Smooth muscle cell (in vitro differentiated cells): ENCODE data around the gene MBNL3. TPM values are rescaled to one million over a fixed set of nuclear protein-coding genes. Genes with fewer than 3 reads are reported as not detected.
"Not testable (repeated sequence)": the region's sequence is repeated elsewhere in the genome, so short reads cannot be mapped to it uniquely, and the experiment has no call there.

Experiments
- DNase-seq: peaks from one replicate; lab custom pipeline; 2025; ENCODE audit not compliant: unreplicated experiment; lab: John Stamatoyannopoulos, UW
- H2AFZ ChIP-seq: fragments of 200-600 bp; sonication (generic); 2 replicates; pipeline ENCODE4 v1.6.0; 2016; ENCODE audit warnings: antibody characterized with exemption, low read depth, mild to moderate bottlenecking
- H3F3A ChIP-seq: fragments of 200-600 bp; sonication (generic); 2 replicates; pipeline ENCODE4 v1.6.0; 2017; ENCODE audit warnings: antibody characterized with exemption, low read depth
- H3K27ac ChIP-seq: fragments of 200-600 bp; sonication (generic); 2 replicates; pipeline ENCODE4 v1.5.1; 2016; ENCODE audit warnings: low read depth, mild to moderate bottlenecking
- H3K27me3 ChIP-seq: fragments of 200-600 bp; sonication (generic); 2 replicates; pipeline ENCODE4 v1.6.1; 2016; ENCODE audit warnings: low read depth, mild to moderate bottlenecking
- H3K36me3 ChIP-seq: fragments of 200-600 bp; sonication (generic); 2 replicates; pipeline ENCODE4 v1.5.1; 2016; ENCODE audit warnings: low read depth
- H3K4me1 ChIP-seq: fragments of 200-600 bp; sonication (generic); 2 replicates; pipeline ENCODE4 v1.5.1; 2016; ENCODE audit warnings: low read depth
- H3K4me2 ChIP-seq: fragments of 200-600 bp; sonication (generic); 2 replicates; pipeline ENCODE4 v1.6.0; 2016; ENCODE audit warnings: mild to moderate bottlenecking
- H3K4me3 ChIP-seq: fragments of 200-600 bp; sonication (generic); 2 replicates; pipeline ENCODE4 v1.5.1; 2016; ENCODE audit warnings: mild to moderate bottlenecking
- H3K79me2 ChIP-seq: fragments of 200-600 bp; sonication (generic); 2 replicates; pipeline ENCODE4 v1.6.0; 2016; ENCODE audit warnings: low read depth, mild to moderate bottlenecking
- H3K9ac ChIP-seq: fragments of 200-600 bp; sonication (generic); 2 replicates; pipeline ENCODE4 v1.6.0; 2016; ENCODE audit warnings: low read depth
- H3K9me3 ChIP-seq: fragments of 200-600 bp; sonication (generic); replicated peaks from 2 replicates; pipeline ENCODE4 v1.5.1; 2016; ENCODE audit warnings: low read depth
- H4K20me1 ChIP-seq: fragments of 200-600 bp; sonication (generic); 2 replicates; pipeline ENCODE4 v1.6.0; 2016; ENCODE audit warnings: low read depth
- CTCF ChIP-seq: fragments of 200-600 bp; sonication (generic); IDR thresholded peaks from 2 replicates; pipeline ENCODE4 v1.5.1; 2017; ENCODE audit warnings: borderline replicate concordance, mild to moderate bottlenecking, antibody characterized with exemption; ENCODE audit not compliant: insufficient read depth, poor library complexity, severe bottlenecking
- WGBS: methylation state at CpG from one replicate; pipeline ENCODE4 v1.1.7; 2016; ENCODE audit warnings: low lambda C conversion rate; 5-methylcytosine and 5-hydroxymethylcytosine counted together
- polyA plus RNA-seq: library from polyadenylated mRNA; unstranded; fragments of >200 nt; fragmentation: Nextera tagmentation; extraction: Ambion mirVana; gene quantifications from 2 replicates; pipeline ENCODE4 v1.2.1, GENCODE V29; 2016
- total RNA-seq: library from RNA; depleted of rRNA; stranded (reverse); fragments of >200 nt; gene quantifications from 2 replicates; pipeline ENCODE4 v1.2.3, GENCODE V29; 2014

MBNL3 gene
- total and polyA plus RNA-seq, 2 experiments from 2014 or later = 15.7 to 49.0 TPM

- no peak overlapping the region for H3K9ac ChIP-seq
- H2AFZ ChIP-seq = no peak overlapping the region
- no peak for DNase-seq
- no peaks in the 10 kb centered on the region for H4K20me1 ChIP-seq
- no peaks in the 10 kb centered on the region for H3K79me2 ChIP-seq
- no peaks in the 10 kb centered on the region for H3K36me3 ChIP-seq
- H3K27me3 ChIP-seq = no peaks in the 10 kb centered on the region
- 15% methylated on average over 3 of the region's 3 CpGs for WGBS
- no peak overlapping the region for H3K4me3 ChIP-seq
- H3F3A ChIP-seq = no peaks in the 10 kb centered on the region
- no peak for TF ChIP-seq CTCF
- H3K27ac ChIP-seq = peak overlapping the region; percentile 90
- peak overlapping the region; percentile 37 for H3K4me2 ChIP-seq
- H3K9me3 ChIP-seq = no peaks in the 10 kb centered on the region
- no peaks in the 10 kb centered on the region for H3K4me1 ChIP-seq
These were observed 21.8 kb downstream of the MBNL3 start for GRCh38 chrX:132467026-132467425.

GRCh38 chrX:132463411-132463810 is 25.4 kb downstream of the MBNL3 start:
- no peak overlapping the region for H3K4me3 ChIP-seq
- no peak overlapping the region for H3K27ac ChIP-seq
- H3F3A ChIP-seq = no peaks in the 10 kb centered on the region
- H3K36me3 ChIP-seq = no peaks in the 10 kb centered on the region
- H2AFZ ChIP-seq = no peak overlapping the region
- no peak overlapping the region for H3K4me2 ChIP-seq
- WGBS = 58% methylated on average over 8 of the region's 8 CpGs
- no peaks in the 10 kb centered on the region for H3K27me3 ChIP-seq
- no peaks in the 10 kb centered on the region for H3K9me3 ChIP-seq
- TF ChIP-seq CTCF = peak; percentile 40
- no peaks in the 10 kb centered on the region for H3K4me1 ChIP-seq
- no peak for DNase-seq
- no peak overlapping the region for H3K9ac ChIP-seq
- H4K20me1 ChIP-seq = no peaks in the 10 kb centered on the region
- H3K79me2 ChIP-seq = no peaks in the 10 kb centered on the region

GRCh38 chrX:132461886-132462285 is 27.0 kb downstream of the MBNL3 start:
- H3K4me1 ChIP-seq = no peaks in the 10 kb centered on the region
- DNase-seq = no peak
- no peaks in the 10 kb centered on the region for H3K79me2 ChIP-seq
- no peak for TF ChIP-seq CTCF
- no peak overlapping the region for H3K27ac ChIP-seq
- no peak overlapping the region for H3K4me3 ChIP-seq
- no peaks in the 10 kb centered on the region for H3F3A ChIP-seq
- H3K36me3 ChIP-seq = no peaks in the 10 kb centered on the region
- H2AFZ ChIP-seq = no peak overlapping the region
- H3K9me3 ChIP-seq = no peaks in the 10 kb centered on the region
- no peak overlapping the region for H3K9ac ChIP-seq
- H3K27me3 ChIP-seq = no peaks in the 10 kb centered on the region
- H3K4me2 ChIP-seq = no peak overlapping the region
- no peaks in the 10 kb centered on the region for H4K20me1 ChIP-seq

- Histone ChIP-seq H3K36me3 (no peaks in the 10 kb centered on the region), H3K4me3 (no peak overlapping the region), H3K27me3 (no peaks in the 10 kb centered on the region), H3K9ac (no peak overlapping the region), H3K4me2 (no peak overlapping the region), H3K27ac (no peak overlapping the region), H3K79me2 (no peaks in the 10 kb centered on the region), H3F3A (no peaks in the 10 kb centered on the region), H2AFZ (no peak overlapping the region), H4K20me1 (no peaks in the 10 kb centered on the region), H3K4me1 (no peaks in the 10 kb centered on the region), H3K9me3 (no peaks in the 10 kb centered on the region)
- no peak for TF ChIP-seq CTCF
- WGBS = 81% methylated on average over 5 of the region's 5 CpGs
- DNase-seq = no peak
These were observed 35.8 kb downstream of the MBNL3 start for GRCh38 chrX:132452911-132453550.

- H3K9me3 ChIP-seq, H3K4me1 ChIP-seq, DNase-seq, H3F3A ChIP-seq, H3K27me3 ChIP-seq, H3K79me2 ChIP-seq, H4K20me1 ChIP-seq, H3K4me2 ChIP-seq, H3K9ac ChIP-seq, H3K27ac ChIP-seq, H3K36me3 ChIP-seq, H2AFZ ChIP-seq, H3K4me3 ChIP-seq: not testable (repeated sequence)
- 76% methylated on average over 3 of the region's 3 CpGs for WGBS
These were observed 42.9 kb downstream of the MBNL3 start for GRCh38 chrX:132445909-132446308.
